ENCODE data around the gene MDK. TPM values are rescaled to one million over a fixed set of nuclear protein-coding genes. Genes with fewer than 3 reads are reported as not detected.

Gene MDK
- total and polyA plus RNA-seq, 3 donors from 2014 or later: 14.4 to 51.5 (median 14.5) TPM

DNA sequence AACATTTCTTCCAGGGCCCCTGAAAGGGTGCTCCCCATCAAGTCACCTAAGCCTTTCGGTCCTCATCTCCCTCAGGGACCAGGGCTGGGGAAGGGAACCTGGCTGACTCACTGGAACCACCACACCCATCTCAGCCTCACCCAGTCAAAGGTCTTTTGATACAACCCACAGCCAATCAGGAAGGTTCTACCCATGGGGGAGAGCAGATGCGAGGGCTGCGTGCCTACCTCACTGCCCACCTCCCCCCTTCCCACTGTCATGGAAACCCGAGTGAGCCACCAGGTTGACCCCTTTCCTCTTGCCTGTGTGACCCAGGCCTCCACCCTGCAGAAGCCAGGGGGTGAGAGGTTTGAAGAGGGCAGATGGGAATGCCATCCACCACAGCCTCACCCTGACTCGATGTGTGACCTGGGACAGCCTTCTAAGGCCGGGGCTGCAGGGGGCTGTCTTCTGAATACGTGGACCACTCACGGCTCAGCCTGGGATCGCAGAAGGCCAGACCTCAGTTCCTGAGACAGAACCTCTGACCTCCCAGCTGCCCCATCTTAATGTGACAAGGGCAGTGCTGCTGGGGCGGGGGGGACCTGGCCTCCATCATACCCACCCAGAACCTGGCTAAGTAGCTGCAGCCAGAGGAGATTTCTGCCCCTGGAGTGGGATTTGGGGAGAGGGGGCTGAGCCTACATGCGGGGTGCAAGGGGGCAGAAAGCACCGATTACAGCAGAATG lies 2.7 kb downstream of the MDK start:
- Histone ChIP-seq H3K27ac (no peak overlapping the region), H3K27me3 (no peaks in the 10 kb centered on the region), H3K36me3 (ENCODE audit: low read depth, missing control alignments) (no peaks in the 10 kb centered on the region), H3K9me3 (no peaks in the 10 kb centered on the region), H3K4me3 (no peak overlapping the region), H3K4me1 (peaks cover 23% of the 10 kb centered on the region)
- TF ChIP-seq, protein P1, sequence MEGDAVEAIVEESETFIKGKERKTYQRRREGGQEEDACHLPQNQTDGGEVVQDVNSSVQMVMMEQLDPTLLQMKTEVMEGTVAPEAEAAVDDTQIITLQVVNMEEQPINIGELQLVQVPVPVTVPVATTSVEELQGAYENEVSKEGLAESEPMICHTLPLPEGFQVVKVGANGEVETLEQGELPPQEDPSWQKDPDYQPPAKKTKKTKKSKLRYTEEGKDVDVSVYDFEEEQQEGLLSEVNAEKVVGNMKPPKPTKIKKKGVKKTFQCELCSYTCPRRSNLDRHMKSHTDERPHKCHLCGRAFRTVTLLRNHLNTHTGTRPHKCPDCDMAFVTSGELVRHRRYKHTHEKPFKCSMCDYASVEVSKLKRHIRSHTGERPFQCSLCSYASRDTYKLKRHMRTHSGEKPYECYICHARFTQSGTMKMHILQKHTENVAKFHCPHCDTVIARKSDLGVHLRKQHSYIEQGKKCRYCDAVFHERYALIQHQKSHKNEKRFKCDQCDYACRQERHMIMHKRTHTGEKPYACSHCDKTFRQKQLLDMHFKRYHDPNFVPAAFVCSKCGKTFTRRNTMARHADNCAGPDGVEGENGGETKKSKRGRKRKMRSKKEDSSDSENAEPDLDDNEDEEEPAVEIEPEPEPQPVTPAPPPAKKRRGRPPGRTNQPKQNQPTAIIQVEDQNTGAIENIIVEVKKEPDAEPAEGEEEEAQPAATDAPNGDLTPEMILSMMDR (IDR thresholded peaks at IDR 0.05): no peak
- no peak for TF ChIP-seq POLR2A (IDR thresholded peaks at IDR 0.05)
- no peak for DNase-seq
- 93 to 95% methylated on average over 5 to 12 of the region's 12 CpGs for WGBS, 2 donors
- intact Hi-C loops (cut with DNase I; ENCODE audit: low total_unique reads): no loop called here

- Histone ChIP-seq H3K36me3 (ENCODE audit: low read depth, missing control alignments) (no peaks in the 10 kb centered on the region), H3K4me3 (no peak overlapping the region), H3K27ac (no peak overlapping the region), H3K4me1 (peaks cover 30% of the 10 kb centered on the region), H3K27me3 (no peaks in the 10 kb centered on the region), H3K9me3 (no peaks in the 10 kb centered on the region)
- DNase-seq: no peak
- TF ChIP-seq POLR2A (IDR thresholded peaks at IDR 0.05): no peak
- TF ChIP-seq, protein P1 (IDR thresholded peaks at IDR 0.05): no peak
- intact Hi-C loops (cut with DNase I; ENCODE audit: low total_unique reads): no loop called here
- WGBS, 2 donors: 97% methylated on average over 30 to 47 of the region's 47 CpGs
Observed at GRCh38 chr11:46385169-46386004, 3.9 kb downstream of the MDK start.

GRCh38 chr11:46386005-46386578 lies 4.6 kb downstream of the MDK start:
- H3K4me3 ChIP-seq: no peak overlapping the region
- DNase-seq: no peak
- no peak overlapping the region for H3K27ac ChIP-seq
- H3K36me3 ChIP-seq (ENCODE audit: low read depth, missing control alignments): no peaks in the 10 kb centered on the region
- H3K4me1 ChIP-seq: peaks cover 28% of the 10 kb centered on the region
- H3K27me3 ChIP-seq: no peaks in the 10 kb centered on the region
- TF ChIP-seq POLR2A (IDR thresholded peaks at IDR 0.05): no peak
- TF ChIP-seq, protein P1 (IDR thresholded peaks at IDR 0.05): no peak
- no peaks in the 10 kb centered on the region for H3K9me3 ChIP-seq
- intact Hi-C loops (cut with DNase I; ENCODE audit: low total_unique reads): no loop called here
- WGBS, 2 donors: 95 to 97% methylated on average over 21 to 22 of the region's 25 CpGs

DNA sequence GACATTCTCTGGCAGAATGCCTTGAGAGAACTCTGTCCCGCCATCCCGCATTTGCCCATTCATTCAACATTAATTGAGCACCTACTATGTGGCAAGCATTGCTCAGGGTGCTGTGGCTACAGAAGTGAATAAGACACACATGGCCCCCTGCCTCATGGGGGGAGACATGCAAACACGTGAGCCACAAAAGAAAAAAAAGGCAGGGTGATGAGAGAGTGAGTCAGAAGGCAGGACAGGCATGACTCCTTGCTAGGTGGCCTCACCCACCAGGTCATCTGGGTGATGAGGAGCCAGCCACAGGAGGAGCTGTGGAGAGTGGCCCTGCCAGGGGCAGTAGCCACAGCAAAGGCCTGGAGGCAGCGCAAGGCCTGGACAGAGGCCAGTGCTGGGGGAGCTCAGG lies 5.2 kb downstream of the MDK start:
- intact Hi-C loops (cut with DNase I; ENCODE audit: low total_unique reads): no loop called here
- peaks cover 28% of the 10 kb centered on the region for H3K4me1 ChIP-seq

More for the DNA sequence above, 5.2 kb downstream of the MDK start:
- DNase-seq: no peak
- no peak overlapping the region for H3K4me3 ChIP-seq
- H3K27me3 ChIP-seq: no peaks in the 10 kb centered on the region
- H3K9me3 ChIP-seq: no peaks in the 10 kb centered on the region
- TF ChIP-seq, protein P1 (IDR thresholded peaks at IDR 0.05): no peak
- TF ChIP-seq POLR2A (IDR thresholded peaks at IDR 0.05): no peak
- WGBS, 2 donors: 80 to 90% methylated on average over 4 of the region's 4 CpGs
- no peak overlapping the region for H3K27ac ChIP-seq
- no peaks in the 10 kb centered on the region for H3K36me3 ChIP-seq (ENCODE audit: low read depth, missing control alignments)
